Left colon (tissue), 2 donors: Measurements from ENCODE around the gene NEDD9. TPM values are rescaled to one million over a fixed set of nuclear protein-coding genes. Genes with fewer than 3 reads are reported as not detected.
A peak's percentile ranks its signal among the peaks of the same experiment; 100 is the strongest.

Experiments used
- ATAC-seq: fragments of 200-7000 bp; cut with Tn5 transposase; one replicate; pipeline ENCODE4 v1.9.1; 2020; ENCODE audit warnings: mild to moderate bottlenecking, moderate library complexity
- DNase-seq, 2 donors: peaks; one replicate each; pipeline ENCODE4 v3.0.0-alpha.2; 2020
- intact Hi-C, 2 donors: fragments of 100-400 bp; cut with DNase I in 1 of 2; cut with micrococcal nuclease in 1 of 2; formaldehyde crosslinking; loops; one replicate each; pipeline versions ENCODE4 v1.11.2 to v1.14.0; 2022; cut with DNase I, micrococcal nuclease
- total RNA-seq, 2 donors: library from RNA; stranded (reverse); fragmentation: NEBNext Ultra II Directional; extraction: Animal tissue kit (Norgen Biotek cat#: 25700); gene quantifications; one replicate each; pipeline ENCODE4 v1.2.1, GENCODE V29; 2021
- donor health status: DM: no; HTN: no; CAD: no.
- donor health status: DM: yes; HTN: yes; CAD: no.

NEDD9 gene
- total RNA-seq, 2 donors from 2014 or later = 58.9 to 84.8 TPM

- ATAC-seq (no peak), DNase-seq (no peak)
- intact Hi-C loops = no loop called here
Observed at GRCh38 chr6:11168091-11168635, 64.3 kb downstream of the NEDD9 start.

DNA sequence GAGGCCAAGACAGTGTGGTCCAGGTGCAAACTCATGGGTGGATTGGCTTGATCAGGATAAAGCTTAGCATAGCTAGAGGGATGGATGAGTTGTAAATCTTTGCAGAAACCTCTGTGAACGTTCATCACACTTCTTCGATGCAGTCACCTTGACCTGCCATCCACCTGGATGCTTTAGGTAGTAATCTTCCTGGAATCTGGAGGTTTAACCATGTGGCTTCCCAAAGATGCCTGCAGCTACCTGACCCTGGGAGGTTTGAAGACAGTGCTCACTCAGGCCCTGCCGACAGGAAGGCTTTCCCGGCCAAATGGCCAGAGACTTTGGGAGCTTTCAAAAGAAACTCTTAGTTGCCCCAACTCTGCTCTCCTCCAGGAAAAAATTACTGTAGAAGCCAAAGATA is 65.5 kb downstream of the NEDD9 start:
- no peak for ATAC-seq
- no peak for DNase-seq
- intact Hi-C loops = no loop called here

DNA sequence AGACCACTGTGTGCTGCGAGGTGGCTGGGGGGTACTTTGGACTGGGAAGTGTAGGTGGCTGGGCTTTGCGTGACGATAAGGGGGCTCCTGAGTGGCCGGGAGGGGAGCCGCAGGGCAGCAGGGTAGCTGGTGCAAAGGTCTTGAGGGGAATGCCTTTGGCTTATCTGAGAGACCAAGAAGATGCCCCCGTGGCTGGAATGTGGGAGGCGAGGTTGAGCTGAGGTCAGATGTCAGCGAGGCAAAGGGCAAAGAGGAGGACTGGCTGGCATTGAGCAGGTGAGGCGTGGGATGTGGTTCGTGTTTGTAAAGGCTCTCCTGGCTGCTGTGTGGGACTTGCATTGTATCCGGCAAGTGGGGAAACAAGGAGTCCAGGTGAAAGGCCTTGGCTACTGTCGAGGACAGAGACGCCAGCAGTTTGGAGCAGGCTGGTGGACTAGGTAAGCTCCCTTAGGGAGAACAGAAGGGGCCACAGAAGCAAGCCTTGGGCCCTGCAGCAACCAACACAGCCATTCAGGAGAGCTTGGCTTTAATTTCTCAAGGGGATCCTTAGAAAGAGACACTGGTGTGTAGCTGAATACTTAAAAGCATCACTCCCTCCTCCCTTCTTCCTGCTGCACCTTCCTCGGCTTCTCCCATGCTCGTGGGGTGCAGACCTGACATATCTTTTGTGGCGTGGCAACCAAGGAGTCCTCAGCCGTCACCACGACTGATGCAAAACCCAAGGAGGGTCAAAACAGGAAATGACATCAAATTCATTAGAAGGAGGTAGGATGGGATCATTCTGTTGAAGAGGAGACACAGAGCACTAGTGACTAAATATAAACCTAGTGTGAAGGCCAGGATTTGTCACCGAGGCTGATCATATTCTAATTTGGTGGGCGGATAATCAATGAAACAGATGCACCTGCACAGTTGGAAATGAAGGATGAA is 67.5 kb downstream of the NEDD9 start:
- intact Hi-C loops = no loop called here
- ATAC-seq (no peak), DNase-seq (no peak)

DNA sequence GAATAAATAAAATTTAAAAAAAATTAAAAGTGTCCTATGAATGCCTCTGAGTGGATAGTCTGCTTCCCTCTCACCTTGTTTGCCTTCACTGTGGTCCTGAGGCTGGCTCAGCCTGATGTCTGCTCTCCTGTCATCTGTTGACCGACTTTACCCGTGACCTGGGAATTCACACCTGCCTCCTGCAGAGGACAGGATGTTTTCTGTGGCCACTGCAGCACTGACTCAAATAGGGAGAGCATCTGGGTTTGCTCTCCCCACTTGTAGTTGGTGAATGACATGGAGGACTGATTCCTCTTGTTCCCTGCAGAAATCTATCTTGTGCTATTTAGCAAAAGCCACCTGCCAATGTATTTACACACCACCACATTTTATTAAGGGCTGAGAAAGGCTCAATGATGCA is 68.5 kb downstream of the NEDD9 start:
- intact Hi-C loops = no loop called here
- DNase-seq = no peak
- ATAC-seq = no peak

DNA sequence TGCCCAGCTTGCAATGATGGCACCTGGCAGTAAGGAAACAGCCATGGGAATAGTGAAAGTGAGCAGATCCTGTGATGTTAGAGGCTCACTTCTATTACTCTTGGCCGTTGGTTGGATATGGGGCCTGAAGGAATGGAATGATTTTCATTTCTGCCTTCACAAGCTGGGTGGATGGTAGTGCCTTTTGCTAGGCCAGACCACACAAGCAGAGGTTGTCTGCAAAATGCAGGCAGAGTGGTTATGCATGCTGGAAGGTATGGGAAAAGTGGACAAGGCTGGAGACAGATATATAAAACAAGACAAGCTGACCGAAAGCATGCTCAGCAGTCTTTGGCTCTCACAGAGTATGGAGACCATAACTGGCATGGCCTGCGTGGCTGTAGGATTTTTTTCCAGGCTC is 70.2 kb downstream of the NEDD9 start:
- intact Hi-C loops = no loop called here
- ATAC-seq (no peak), DNase-seq (no peak)

GRCh38 chr6:11161031-11161956 is 71.2 kb downstream of the NEDD9 start:
- no peak for ATAC-seq
- no peak for DNase-seq
- intact Hi-C loops = no loop called here

DNA sequence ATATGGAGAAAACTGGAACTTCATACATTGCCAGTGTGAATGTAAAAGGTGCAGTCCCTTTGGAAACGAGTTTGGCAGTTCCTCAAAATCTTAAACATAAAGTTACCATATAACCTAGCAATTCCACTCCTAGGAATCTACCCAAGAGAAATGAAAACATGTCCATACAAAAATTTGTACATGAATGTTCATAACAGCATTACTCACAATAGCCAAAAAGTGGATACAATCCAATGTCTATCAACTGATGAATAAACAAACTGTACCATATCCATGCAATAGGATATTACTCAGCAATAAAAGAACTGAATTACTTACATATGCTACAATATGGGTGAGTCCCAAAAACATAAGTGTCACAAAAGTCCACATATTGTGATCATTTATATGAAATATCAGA is 72.3 kb downstream of the NEDD9 start:
- ATAC-seq (no peak), DNase-seq (no peak)
- intact Hi-C loops = no loop called here

GRCh38 chr6:11155589-11155988 is 76.9 kb downstream of the NEDD9 start:
- no peak for ATAC-seq
- intact Hi-C loops = no loop called here
- no peak for DNase-seq

- intact Hi-C loops = no loop called here
- DNase-seq (no peak), ATAC-seq (no peak)
Observed at GRCh38 chr6:11153447-11153846, 79.0 kb downstream of the NEDD9 start.

- no peak for ATAC-seq
- intact Hi-C loops = no loop called here
- DNase-seq = no peak
Observed at GRCh38 chr6:11152581-11152980, 79.9 kb downstream of the NEDD9 start.

DNA sequence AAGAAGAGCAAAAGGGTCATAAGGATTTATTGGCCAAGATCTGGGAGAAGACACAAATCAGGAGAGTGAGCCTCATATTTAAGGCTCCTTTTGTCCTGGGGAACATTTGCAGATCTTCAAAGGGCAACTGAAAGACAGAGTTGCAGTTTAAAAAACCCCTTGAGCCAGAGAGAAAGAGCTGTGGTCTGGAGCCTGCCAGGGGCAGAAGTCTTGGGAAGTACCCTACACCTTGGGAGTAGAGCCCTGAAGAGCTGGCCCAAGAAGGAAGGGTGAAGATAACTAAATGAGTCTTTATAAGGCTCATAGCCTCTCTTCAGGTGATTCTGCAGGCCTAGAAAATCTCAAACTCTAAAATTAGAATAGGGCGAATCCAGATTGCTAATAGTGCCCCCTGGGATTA is 81.0 kb downstream of the NEDD9 start:
- intact Hi-C loops = no loop called here
- DNase-seq = no peak
- no peak for ATAC-seq

DNA sequence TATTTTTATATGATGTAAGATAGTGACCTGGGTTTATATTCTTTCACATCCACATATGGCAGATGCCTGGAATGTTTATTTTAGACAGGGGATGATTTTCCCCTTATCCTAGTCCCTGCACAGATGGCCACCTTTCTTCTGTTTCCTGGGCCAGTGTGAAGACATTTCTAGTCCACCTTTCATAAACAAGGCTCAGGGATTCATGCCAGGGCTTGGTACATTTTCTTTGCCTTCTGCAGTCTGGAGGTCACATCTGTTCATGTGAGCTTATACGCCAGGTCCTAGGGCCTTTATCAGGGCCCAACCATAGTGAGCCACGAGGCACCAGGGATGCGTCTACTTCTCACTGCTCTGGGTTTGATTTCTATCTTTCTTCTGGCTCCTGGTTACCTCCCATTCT is 82.9 kb downstream of the NEDD9 start:
- ATAC-seq (no peak), DNase-seq (no peak)
- intact Hi-C loops = loop anchor here in 1 of 2 donors (5.0 kb wide), 1 partner anchor 348 kb away; no protein-coding TSS in a partner anchor

DNA sequence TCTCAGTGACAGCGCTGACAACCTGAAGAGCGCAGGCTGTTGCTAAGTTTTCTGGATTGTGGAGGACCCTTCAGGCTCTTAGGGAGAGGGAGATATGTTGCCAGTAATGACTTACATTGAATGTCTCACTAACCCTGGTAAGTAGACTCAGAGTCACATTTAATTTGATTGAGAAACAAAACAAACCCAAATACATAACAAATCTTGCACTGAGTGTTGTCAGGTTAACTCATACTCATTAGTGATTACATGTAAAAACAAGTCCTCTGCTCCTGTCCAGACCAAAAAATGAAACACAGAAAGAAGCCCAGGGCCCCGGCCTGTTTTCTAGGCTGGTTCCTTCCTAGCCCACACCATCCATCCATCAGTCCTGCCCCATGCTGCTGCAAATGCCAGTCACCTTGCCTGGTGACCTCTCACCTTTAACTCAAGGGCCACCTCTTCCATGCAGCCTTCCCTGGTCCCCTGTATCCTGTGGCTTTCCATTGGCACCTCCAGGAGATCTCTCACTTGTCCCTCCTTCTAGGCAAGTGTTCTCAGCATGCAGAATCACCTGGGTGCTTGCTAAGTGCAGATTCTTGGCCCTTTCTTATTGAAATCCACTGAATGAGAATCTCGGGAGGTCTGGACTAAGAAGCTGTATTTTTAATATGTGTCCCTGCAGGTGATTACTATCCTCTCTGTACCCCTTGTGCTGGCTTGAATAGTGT is 86.2 kb downstream of the NEDD9 start:
- DNase-seq = no peak
- intact Hi-C loops = loop anchor here in 1 of 2 donors (5.0 kb wide), 1 partner anchor 351 kb away; no protein-coding TSS in a partner anchor
- no peak for ATAC-seq

DNA sequence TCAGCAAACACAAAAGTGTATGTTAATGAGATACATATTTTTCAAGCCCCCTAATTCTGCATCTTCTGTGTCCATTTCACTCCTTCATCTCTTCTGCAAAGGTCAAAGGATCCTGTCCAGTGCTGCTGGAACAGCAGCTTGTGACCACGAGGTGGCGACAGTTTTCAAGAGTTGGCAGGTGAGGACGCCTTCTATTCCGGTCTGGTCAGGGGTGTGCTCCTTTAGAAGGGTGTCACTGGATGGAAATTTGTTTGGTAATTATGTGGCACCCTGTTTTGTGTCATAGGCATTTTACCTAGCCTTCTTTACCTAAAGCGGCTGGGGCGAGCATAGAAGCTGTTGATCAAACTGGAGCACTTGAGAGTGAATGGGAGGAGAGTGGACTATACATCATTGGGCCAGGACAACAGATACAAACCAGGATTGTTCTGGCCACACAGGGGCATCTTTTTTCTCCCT is 88.0 kb downstream of the NEDD9 start:
- intact Hi-C loops = loop anchor here in 1 of 2 donors (2.0 kb wide), 1 partner anchor 352 kb away; no protein-coding TSS in a partner anchor
- ATAC-seq (peak; percentile 96), DNase-seq (peak; percentile 71 to 90)

DNA sequence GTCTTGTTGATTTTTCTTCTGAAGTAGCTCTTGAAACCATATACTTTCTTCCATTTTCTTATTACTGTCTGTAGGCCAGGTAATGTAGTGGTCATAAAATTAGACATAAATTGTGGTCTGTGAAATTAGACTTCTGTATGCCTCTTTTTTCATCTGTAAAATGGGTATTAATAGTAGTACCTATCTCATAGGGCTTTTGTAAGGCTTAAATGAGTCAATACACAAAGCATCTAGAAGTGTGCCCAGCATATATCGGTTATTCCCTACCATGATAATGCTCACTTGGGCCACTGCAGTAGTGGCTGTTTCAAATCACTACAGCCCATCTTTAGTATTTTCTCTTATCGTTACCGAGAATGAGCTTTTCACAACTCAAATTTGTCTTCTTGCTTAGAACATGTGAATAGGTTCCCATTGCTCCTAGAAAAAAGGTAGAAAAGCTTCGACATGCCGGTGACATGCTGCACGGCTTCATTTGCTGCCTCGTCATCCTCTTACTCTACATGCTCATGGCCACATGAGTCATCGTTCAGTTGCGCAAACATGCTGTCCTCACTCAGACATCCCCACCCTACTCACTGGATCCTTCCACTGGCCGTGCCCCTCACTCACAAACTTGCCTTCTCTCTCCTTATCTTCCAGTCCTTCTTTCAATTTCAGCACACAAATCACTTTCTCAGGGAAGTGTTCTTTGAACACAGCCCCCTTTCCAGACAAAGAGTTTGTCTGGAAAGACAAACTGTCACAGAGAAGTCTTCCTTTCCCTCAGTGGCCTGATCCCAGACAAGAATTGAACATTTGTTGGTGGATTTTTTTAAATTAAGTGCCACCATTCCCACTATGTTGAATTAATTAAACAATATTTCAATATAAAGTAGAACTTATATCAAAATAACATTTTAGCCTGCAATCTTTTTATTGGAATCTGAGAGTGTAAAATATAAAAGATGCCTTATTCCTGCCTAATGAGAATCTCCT is 88.8 kb downstream of the NEDD9 start:
- intact Hi-C loops = loop anchor here in 1 of 2 donors (2.0 kb wide), 1 partner anchor 353 kb away; no protein-coding TSS in a partner anchor
- peak; percentile 23 to 64 for DNase-seq
- peak; percentile 60 for ATAC-seq

GRCh38 chr6:11142296-11143027 is 90.0 kb downstream of the NEDD9 start:
- no peak for DNase-seq
- intact Hi-C loops = no loop called here
- no peak for ATAC-seq

- ATAC-seq (no peak), DNase-seq (no peak)
- intact Hi-C loops = no loop called here
Observed at GRCh38 chr6:11141295-11141694, 91.2 kb downstream of the NEDD9 start.
